ENCODE results near the gene F8. TPM values are rescaled to one million over a fixed set of nuclear protein-coding genes. Genes with fewer than 3 reads are reported as not detected.
"Not testable (repeated sequence)": the region's sequence is repeated elsewhere in the genome, so short reads cannot be mapped to it uniquely, and the experiment has no call there.

F8 gene
- total RNA-seq, 4 donors from 2014 or later: 1.2 to 7.4 (median 4.3) TPM

DNA sequence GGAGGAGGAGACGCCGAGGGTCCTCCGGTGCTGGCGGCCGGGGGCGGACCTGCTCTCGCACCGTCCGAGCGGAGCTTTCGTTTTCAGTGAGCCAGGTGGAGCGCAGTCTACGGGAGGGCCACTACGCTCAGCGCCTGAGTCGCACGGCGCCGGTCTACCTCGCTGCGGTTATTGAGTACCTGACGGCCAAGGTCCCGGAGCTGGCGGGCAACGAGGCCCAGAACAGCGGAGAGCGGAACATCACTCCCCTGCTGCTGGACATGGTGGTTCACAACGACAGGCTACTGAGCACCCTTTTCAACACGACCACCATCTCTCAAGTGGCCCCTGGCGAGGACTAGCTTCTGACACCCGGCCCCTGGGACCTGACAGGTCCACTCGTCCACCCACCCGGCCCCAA is 137.5 kb downstream of the F8 start:
- H3K27me3 ChIP-seq; intact Hi-C loops (cut with DNase I); H3K27ac ChIP-seq; H3K36me3 ChIP-seq; H3K9me3 ChIP-seq; H3K4me3 ChIP-seq; DNase-seq; H3K4me1 ChIP-seq: not testable (repeated sequence)
- no CpG with 5 or more reads among the region's 33 CpGs for WGBS, 2 donors

DNA sequence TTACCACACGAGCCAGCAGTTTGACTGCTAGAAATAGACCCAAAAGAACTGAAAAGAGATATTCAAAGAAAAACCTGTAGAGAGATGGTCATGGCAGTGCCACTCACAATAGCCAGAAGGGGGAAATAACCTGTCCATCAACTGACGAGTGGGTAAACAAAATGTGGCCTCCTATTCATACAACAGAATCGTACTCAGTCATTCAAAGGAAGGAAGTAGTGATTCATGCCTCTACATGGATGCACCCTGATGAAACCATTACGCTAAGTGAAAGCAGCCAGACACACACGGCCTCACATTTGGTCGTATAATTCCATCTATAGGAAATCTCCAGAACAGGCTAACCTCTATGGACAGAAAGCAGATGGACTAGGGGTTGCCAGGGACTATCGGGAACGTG is 138.5 kb downstream of the F8 start:
- H3K27ac ChIP-seq; intact Hi-C loops (cut with DNase I); H3K4me1 ChIP-seq; DNase-seq; H3K9me3 ChIP-seq; H3K4me3 ChIP-seq; H3K27me3 ChIP-seq; H3K36me3 ChIP-seq: not testable (repeated sequence)
- WGBS, 2 donors: no CpG with 5 or more reads among the region's 8 CpGs

DNA sequence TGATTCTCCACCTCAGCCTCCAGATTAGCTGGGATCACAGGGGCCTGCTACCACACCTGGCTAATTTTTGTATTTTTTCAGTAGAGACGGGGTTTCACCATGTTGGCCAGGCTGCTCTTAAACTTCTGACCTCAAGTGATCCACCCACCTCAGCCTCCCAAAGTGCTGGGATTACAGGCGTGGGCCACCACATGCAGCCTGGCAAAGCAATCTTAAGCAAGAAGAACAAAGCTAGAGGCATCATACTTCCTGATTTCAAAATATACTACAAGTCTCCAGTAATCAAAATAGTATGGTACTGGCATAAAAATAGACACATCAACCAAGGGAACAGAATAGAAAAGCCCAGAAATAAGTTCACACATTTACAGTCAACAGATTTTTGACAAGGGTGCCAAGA is 149.2 kb downstream of the F8 start:
- no peaks in the 10 kb centered on the region for H3K27me3 ChIP-seq
- no peak for DNase-seq
- H3K36me3 ChIP-seq: no peaks in the 10 kb centered on the region
- peaks cover 0 to 6% (median 0%) of the 10 kb centered on the region in 3 donors for H3K9me3 ChIP-seq
- WGBS, 2 donors: 60 to 80% methylated on average over 1 to 2 of the region's 2 CpGs
- H3K27ac ChIP-seq: no peak overlapping the region
- no peak overlapping the region for H3K4me3 ChIP-seq
- no peaks in the 10 kb centered on the region for H3K4me1 ChIP-seq
- TF ChIP-seq CTCF (IDR thresholded peaks at IDR 0.05) (no peak), POLR2A (IDR thresholded peaks at IDR 0.05) (no peak)
- intact Hi-C loops (cut with DNase I): no loop called here

GRCh38 chrX:154868522-154868921 is 154.0 kb downstream of the F8 start:
- H3K27ac ChIP-seq; DNase-seq; intact Hi-C loops (cut with DNase I); H3K27me3 ChIP-seq; H3K36me3 ChIP-seq; H3K4me1 ChIP-seq; H3K4me3 ChIP-seq: not testable (repeated sequence)
- peaks cover 0 to 12% (median 0%) of the 10 kb centered on the region in 3 donors for H3K9me3 ChIP-seq

DNA sequence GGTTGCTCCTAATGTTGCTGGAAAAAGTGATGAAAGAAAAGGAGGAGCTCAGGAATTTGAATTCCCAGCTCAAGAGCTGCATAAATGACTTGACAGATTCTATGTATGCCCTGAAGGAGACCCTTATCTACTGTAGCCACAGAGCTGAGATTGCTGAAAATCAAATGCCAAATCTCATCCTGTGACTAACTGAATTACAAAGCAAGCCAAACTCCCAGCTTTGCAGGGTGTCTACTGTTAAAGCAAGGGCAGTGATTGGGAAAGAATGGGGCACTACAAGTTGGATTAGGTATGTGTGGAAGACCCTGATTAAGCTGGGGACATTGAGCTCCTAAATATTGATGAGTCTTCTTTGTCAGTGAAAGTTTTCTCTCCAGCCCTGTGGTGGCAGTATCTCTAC is 167.3 kb downstream of the F8 start:
- intact Hi-C loops (cut with DNase I): no loop called here
- no peak for TF ChIP-seq POLR2A (IDR thresholded peaks at IDR 0.05)
- no peak for TF ChIP-seq CTCF (IDR thresholded peaks at IDR 0.05)
- Histone ChIP-seq H3K4me1 (no peaks in the 10 kb centered on the region), H3K9me3 (no peaks in the 10 kb centered on the region), H3K27me3 (no peaks in the 10 kb centered on the region), H3K4me3 (no peak overlapping the region), H3K27ac (no peak overlapping the region), H3K36me3 (no peaks in the 10 kb centered on the region)
- DNase-seq: no peak

DNA sequence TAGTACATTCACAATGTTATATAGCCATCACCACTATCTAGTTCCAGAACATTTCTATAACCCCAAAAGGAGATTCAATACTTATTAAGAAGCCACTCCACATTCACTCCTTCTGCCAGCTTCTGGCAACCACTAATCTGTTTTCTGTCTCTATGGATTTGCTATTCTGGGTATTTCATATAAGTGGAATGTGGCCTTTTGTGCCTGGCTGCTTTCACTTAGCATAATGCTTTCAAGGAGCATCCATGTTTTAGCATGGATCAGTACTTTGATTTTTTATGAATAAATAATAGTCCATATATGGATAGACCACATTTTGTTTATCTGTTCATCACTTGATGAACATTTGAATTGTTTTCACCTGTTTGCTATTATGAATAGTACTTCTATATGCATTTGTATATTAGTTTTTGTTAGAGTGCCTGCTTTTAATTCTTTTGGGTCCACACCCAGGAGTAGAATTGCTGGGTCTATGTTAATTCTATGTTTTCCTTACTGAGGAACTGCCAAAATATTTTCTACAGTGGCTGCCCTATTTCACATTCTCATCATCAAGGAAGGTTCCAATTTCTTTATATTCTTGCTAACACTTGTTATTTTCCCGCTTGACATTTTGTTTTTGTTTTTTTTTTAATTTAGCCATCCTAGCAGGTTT is 171.4 kb downstream of the F8 start:
- H3K27ac ChIP-seq: no peak overlapping the region
- no peak overlapping the region for H3K4me3 ChIP-seq
- no peaks in the 10 kb centered on the region for H3K27me3 ChIP-seq
- H3K4me1 ChIP-seq: no peaks in the 10 kb centered on the region
- TF ChIP-seq CTCF (IDR thresholded peaks at IDR 0.05) (no peak), POLR2A (IDR thresholded peaks at IDR 0.05) (no peak)
- no peaks in the 10 kb centered on the region for H3K36me3 ChIP-seq
- intact Hi-C loops (cut with DNase I): no loop called here
- no peak for DNase-seq
- 83 to 100% methylated on average over 1 of the region's 1 CpG for WGBS, 2 donors
- H3K9me3 ChIP-seq: peaks cover 0 to 11% (median 0%) of the 10 kb centered on the region in 3 donors

GRCh38 chrX:154840856-154841255 is 181.7 kb downstream of the F8 start:
- no peaks in the 10 kb centered on the region for H3K27me3 ChIP-seq
- no peak for DNase-seq
- TF ChIP-seq CTCF (IDR thresholded peaks at IDR 0.05) (peak in 4 of 6 experiments; percentile 22 to 55 (median 38)), POLR2A (IDR thresholded peaks at IDR 0.05) (no peak)
- H3K27ac ChIP-seq: no peak overlapping the region
- WGBS, 2 donors: 82 to 90% methylated on average over 2 of the region's 2 CpGs
- H3K36me3 ChIP-seq: no peaks in the 10 kb centered on the region
- H3K4me1 ChIP-seq: no peaks in the 10 kb centered on the region
- no peak overlapping the region for H3K4me3 ChIP-seq
- intact Hi-C loops (cut with DNase I): no loop called here
- H3K9me3 ChIP-seq: no peaks in the 10 kb centered on the region
